HG03460 (cell line): ENCODE data around the gene C10orf90.

Experiments used
- ATAC-seq: cut with Tn5 transposase; IDR thresholded peaks from one replicate; pipeline ENCODE4 v1.9.1; 2021; ENCODE audit not compliant: unreplicated experiment

Gene C10orf90

DNA sequence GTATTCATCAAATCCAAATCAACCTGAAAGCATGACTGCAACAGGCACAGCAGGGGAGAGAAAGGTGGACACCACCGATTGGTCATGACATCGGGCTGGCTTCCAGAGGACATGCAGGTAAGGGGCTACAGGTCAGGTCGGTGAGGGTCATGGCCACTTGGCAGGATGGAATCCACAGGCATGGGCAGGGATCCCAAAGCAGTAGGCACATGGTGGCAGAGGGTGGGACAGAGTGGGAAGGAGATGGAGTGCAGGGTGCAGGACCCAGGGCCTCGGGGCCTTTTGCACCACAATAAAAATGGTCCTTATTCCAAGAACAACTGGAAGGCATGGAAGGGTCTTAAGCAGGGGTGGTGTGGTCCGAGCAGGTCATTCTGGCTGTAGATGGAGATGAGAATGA, 33.0 kb downstream of the C10orf90 start:
- ATAC-seq = no peak

DNA sequence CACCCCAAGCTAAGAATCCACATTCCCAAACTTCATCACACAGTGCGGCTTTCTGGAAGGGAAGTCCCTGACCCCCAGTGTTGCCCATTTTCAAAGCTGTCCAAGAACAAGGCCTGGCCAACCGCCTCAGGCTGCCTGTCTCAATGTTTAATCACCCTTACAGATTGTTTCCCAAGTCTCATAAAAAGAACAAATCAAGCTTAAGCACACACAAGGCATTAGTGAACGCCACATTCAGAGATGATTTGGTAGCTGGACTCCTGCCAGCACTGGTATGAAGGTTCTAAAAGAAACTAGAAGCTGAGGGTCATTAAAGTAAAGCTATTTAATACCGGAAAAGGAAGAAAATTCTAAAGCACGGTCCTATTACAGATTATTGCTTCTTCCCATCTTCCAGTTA, 35.6 kb downstream of the C10orf90 start:
- ATAC-seq = no peak

GRCh38 chr10:126634347-126634746, 36.1 kb downstream of the C10orf90 start:
- no peak for ATAC-seq

DNA sequence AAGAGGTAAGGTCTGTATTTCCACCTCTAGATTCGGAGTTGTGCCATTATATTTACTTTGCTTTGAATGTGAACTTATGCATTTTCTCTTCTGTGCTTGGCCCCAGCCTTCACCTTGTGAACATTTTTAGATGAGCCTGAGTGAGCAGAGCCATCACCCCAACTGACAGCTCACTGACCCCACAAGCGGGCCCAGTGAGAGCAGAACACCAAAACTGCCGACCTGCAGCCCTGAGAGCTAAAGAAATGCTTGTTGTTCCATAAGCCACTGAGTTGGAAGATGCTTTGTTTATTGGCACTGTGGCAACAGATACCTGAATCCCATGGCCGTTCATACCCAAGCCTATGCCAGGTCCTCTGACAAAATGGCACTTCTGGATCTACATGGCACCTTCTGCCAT, 37.8 kb downstream of the C10orf90 start:
- ATAC-seq = no peak

DNA sequence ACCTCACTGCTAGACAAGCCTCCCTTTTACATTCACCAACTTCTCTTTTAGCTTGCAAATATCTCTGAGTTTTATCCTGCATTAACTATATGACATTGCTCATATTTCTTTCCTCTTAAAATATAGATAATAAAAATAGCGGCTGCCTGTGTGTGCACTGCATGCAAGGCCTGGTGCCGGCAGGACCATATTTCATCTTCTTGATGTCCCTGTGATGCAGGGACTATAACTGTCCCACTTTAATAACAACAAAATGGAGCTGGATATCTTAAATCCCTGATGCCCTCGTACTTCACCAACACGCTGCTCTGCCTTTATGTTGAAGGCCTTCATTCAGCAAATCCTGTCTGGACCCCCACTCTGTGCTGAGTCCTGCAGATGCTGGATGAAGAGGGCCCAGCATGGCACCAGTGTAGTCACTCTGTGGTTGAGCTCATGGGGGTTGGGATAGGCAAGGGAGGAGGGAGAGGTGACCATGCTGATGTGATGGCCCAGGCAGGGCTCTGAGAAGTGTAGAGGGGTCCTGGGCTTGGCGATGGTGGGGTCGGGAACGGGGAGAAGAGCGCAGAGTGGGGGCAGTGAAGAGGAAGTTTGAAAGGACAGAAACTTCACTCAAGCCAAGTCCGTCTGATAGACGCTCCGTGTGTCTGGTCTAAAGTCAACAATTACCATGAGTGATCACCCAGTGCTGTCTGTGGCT, 40.4 kb downstream of the C10orf90 start:
- no peak for ATAC-seq

DNA sequence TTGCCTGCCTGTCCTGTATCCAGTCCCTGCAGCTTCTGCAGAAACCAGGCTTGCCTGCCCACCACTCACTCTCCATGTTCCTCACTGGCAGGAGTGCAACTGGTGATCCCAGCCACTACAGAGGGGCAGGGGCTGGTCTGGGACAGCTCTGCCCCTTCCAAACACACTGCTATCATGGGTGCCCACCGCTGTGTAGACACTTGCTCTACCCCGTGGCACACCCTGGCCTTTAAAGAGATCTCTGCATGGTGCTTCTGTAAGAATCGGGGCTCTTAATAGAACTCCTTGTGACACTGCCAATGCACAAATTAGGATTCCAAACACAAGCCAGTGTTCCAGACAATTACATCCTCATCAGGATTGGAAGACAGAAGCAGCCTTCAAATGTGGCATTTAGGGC, 41.7 kb downstream of the C10orf90 start:
- ATAC-seq = no peak

- ATAC-seq = no peak
These were observed 48.6 kb downstream of the C10orf90 start for GRCh38 chr10:126621846-126622245.

GRCh38 chr10:126618466-126618865, 52.0 kb downstream of the C10orf90 start:
- ATAC-seq = no peak

DNA sequence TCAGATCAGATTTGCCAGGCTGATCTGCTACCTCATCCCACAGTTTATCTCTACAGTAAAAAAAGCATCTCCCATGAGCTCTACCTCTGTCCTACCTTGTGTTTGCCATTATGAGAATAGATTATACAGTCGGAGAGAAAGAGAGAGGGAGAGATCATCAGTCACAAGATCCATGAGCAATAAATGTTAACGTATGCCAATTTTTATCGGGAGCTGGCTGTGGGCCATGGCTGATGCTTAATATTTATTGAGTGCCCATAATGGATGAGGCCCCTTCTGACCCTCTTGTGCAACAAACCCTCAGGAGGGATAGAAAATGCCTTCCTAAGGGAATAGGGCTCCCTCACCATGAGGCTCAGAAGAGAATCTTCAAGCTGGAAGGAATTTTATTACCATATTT, 52.8 kb downstream of the C10orf90 start:
- no peak for ATAC-seq

GRCh38 chr10:126617208-126617607, 53.3 kb downstream of the C10orf90 start:
- ATAC-seq = no peak

- ATAC-seq = no peak
These were observed 53.8 kb downstream of the C10orf90 start for GRCh38 chr10:126616737-126617136.

- no peak for ATAC-seq
These were observed 59.2 kb downstream of the C10orf90 start for GRCh38 chr10:126611303-126611702.

DNA sequence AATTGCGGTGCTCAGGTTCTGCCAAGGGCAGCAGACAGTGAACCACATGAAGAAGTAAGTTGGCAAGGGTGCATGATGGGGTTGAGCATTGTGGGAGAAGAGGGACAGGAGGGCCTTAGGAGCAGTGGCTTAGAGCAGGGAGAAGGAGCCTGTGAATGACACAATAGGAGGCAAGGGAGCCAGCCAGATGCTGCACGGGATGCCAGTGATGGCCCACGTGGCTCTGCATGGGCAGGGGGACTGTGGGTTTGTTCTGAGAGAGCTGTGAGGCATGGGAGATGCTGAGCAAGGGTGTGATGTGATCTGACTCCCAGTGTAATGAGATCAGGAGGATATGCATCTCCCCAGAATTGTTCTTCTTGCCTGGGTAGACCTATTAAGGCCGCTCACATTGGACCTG, 60.9 kb downstream of the C10orf90 start:
- ATAC-seq = no peak

DNA sequence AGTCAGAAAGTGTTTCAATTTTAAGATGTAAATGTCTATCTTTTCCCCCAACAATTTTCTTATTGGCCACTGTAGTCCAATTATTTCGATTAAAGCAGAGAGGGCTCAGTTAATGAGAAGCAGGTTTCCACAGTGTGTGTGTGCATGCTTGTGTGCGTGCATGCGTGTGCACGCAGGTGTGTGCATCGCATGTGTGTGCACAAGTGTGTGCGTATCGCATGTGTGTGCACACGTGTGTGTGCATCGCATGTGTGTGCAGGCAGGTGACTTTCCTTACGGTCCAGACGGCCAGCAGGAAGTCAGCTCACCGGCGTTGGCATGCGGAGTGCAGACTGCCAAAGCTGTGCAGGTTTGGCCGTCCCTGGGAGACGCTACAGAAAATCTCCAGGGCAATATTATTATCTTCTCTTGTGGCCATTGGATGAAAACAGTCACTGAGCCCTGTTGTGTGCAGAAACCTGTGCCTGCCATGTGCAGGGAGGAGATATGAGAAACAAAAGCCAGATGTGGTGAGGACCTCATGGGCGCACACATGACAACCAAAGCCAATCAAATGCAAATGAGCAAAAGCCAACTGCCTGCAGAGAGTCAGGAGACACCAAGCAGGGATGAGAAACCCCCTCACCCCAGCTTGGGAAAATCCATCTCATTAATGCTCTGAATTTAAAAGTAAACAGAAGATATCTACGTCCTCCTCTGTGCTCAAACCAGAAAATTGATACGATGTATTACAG, 70.4 kb downstream of the C10orf90 start:
- ATAC-seq = no peak

DNA sequence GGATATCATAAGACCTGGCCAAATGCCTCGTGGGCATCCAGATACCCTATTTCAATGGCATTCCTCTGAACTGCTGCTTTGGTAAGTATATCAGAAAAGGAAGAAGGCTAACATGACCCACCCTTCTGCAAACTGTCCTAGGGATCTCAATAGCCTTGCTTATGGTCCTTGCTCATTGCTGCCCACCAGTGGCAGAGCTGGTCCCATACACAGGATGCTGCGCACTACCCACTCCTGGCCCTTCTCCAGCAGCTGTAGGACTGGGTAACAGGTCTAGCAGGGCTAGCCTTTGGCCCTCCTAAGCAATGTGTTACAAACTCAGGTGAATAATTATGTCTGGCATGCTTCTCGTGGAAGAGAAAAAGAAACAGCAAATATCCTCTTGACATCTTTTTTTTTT, 72.5 kb downstream of the C10orf90 start:
- ATAC-seq = no peak

GRCh38 chr10:126597211-126597610, 73.3 kb downstream of the C10orf90 start:
- ATAC-seq = no peak

DNA sequence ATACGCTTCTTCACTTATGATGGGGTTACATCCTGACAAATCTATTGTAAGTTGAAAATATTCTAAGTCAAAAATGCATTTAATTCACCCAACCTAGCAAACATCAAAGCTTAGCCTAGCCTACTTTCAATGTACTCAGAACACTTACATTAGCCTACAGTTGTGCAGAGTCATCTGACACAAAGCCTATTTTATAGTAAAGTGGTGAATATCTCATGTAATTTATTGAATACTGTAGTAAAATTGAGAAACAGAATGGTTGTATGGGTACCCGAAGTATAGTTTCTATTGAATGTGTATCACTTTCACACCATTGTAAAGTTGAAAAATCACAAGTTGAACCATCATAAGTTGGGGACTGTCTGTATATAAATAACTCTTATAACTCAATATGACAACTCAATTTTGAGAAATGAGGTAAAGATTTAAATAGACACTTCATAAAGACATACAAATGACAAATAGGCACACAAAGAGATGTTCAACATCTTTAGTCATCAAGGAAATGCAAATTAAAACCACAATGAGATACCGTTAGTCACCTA, 73.9 kb downstream of the C10orf90 start:
- ATAC-seq = no peak

DNA sequence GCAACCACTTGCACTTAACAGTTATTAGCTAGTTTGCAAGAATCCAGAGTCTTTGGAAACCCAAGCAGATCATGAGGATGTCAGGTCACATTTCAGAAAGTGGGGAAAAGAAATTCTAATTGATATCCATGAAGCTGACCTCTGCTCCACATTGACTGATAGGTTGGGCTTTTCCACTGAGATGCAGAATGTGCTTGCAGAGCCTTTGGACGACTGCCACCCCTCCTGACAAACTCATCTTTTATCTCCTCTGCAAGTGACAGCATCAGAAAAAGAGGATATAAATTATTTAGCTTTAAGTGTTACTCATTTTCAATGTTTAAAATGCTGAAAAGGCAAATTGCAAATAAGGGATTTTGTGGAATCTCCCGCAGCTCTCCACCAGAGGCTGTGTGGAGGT, 75.3 kb downstream of the C10orf90 start:
- ATAC-seq = no peak

- no peak for ATAC-seq
These were observed 76.4 kb downstream of the C10orf90 start for GRCh38 chr10:126593968-126594701.

GRCh38 chr10:126592901-126593300, 77.6 kb downstream of the C10orf90 start:
- no peak for ATAC-seq

DNA sequence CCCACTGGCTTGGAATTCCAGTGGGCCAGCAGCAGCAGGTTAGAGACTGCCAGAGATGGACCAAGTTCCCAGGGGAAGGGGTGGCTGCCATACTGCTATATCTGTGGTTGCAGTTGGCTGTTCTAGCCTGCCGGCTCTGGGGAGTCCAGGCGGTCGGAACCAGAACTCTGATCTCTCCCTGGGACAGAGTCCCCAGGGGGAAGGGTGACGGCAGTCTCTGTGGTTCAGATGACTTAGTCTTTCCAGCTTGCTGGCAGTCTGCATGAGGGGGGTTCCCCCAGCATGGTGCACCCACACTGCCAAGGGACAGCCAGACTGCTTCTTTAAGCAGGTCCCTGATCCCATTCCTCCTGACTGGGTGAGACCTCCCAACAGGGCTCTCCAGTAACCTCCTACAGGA, 82.5 kb downstream of the C10orf90 start:
- no peak for ATAC-seq

DNA sequence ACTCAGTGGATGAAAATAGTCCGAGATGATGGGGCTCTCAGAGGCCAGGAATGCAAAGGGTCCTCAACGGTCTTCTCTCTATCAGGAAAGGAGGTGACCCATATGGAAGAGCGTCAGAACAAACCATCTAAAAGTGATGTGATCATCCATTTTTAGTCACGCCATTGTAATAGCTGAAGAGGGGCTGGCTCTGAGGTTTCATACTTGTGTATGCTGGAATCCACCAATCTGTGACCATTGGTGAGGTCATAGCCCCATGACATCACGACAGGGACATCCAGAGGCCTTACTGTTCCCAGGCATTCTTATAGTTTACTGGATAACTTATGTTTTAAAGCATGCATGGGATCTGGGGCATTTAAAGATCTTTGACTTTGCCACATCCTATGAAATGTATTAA, 83.6 kb downstream of the C10orf90 start:
- ATAC-seq = no peak
